Fibroblast of upper back skin (primary cell): ENCODE results near the gene ATRN.
"Not testable (repeated sequence)": the region's sequence is repeated elsewhere in the genome, so short reads cannot be mapped to it uniquely, and the experiment has no call there.

ENCODE experiments used
- DNase-seq: peaks from one replicate; pipeline ENCODE4 v3.0.0-alpha.2; 2013

Gene ATRN

GRCh38 chr20:3521852-3522740 lies 51.3 kb downstream of the ATRN start:
- DNase-seq: no peak

GRCh38 chr20:3524696-3525095 lies 53.9 kb downstream of the ATRN start:
- not testable (repeated sequence) for DNase-seq

GRCh38 chr20:3532089-3532615 lies 61.3 kb downstream of the ATRN start:
- DNase-seq: no peak

GRCh38 chr20:3537733-3538132 lies 66.9 kb downstream of the ATRN start:
- not testable (repeated sequence) for DNase-seq

- DNase-seq: no peak
Measured at GRCh38 chr20:3539311-3540107, 68.7 kb downstream of the ATRN start.

GRCh38 chr20:3541887-3542721 lies 71.3 kb downstream of the ATRN start:
- DNase-seq: no peak

- peak; percentile 50 for DNase-seq
Measured at GRCh38 chr20:3543901-3544507, 73.2 kb downstream of the ATRN start.

- DNase-seq: no peak
Measured at GRCh38 chr20:3545401-3545925, 74.6 kb downstream of the ATRN start.

GRCh38 chr20:3547906-3548305 lies 77.1 kb downstream of the ATRN start:
- DNase-seq: no peak

GRCh38 chr20:3550837-3551236 lies 80.0 kb downstream of the ATRN start:
- DNase-seq: no peak

GRCh38 chr20:3551681-3552434 lies 81.0 kb downstream of the ATRN start:
- no peak for DNase-seq

- no peak for DNase-seq
Measured at GRCh38 chr20:3553663-3554062, 82.8 kb downstream of the ATRN start.

GRCh38 chr20:3557237-3557785 lies 86.5 kb downstream of the ATRN start:
- no peak for DNase-seq

- DNase-seq: no peak
Measured at GRCh38 chr20:3559231-3559630, 88.4 kb downstream of the ATRN start.

- no peak for DNase-seq
Measured at GRCh38 chr20:3559637-3560036, 88.8 kb downstream of the ATRN start.

GRCh38 chr20:3560162-3560561 lies 89.3 kb downstream of the ATRN start:
- DNase-seq: no peak

- DNase-seq: no peak
Measured at GRCh38 chr20:3560578-3560977, 89.8 kb downstream of the ATRN start.

GRCh38 chr20:3563133-3563532 lies 92.3 kb downstream of the ATRN start:
- peak; percentile 9 for DNase-seq

- DNase-seq: peak; percentile 55
Measured at GRCh38 chr20:3563548-3564177, 92.8 kb downstream of the ATRN start.

- DNase-seq: no peak
Measured at GRCh38 chr20:3565851-3566250, 95.0 kb downstream of the ATRN start.
